GM13976 (cell line): ENCODE measurements around the gene KCNQ1.

ENCODE experiments used
- DNase-seq: peaks from one replicate; pipeline ENCODE4 v3.0.0; 2012; ENCODE audit warnings: low spot score
- CTCF ChIP-seq: IDR thresholded peaks from 2 replicates; pipeline ENCODE4 v1.5.1; 2012; ENCODE audit warnings: borderline replicate concordance, mild to moderate bottlenecking; ENCODE audit not compliant: insufficient read depth; ENCODE audit errors: extremely low read depth, missing control alignments, control extremely low read depth
- in situ Hi-C: fragments of 300-500 bp; cut with MboI; formaldehyde crosslinking; loops from one replicate; pipeline ENCODE4 v1.12.0; 2022; ENCODE audit warnings: low sequenced_read_pairs, mixed read lengths, inconsistent platforms; ENCODE audit not compliant: unreplicated experiment

KCNQ1 gene

GRCh38 chr11:2559527-2560311, 114.9 kb downstream of the KCNQ1 start:
- no peak for DNase-seq
- in situ Hi-C loops = loop anchor here (25.0 kb wide), 1 partner anchor 203 kb away; no protein-coding TSS in a partner anchor
- TF ChIP-seq CTCF = no peak

DNA sequence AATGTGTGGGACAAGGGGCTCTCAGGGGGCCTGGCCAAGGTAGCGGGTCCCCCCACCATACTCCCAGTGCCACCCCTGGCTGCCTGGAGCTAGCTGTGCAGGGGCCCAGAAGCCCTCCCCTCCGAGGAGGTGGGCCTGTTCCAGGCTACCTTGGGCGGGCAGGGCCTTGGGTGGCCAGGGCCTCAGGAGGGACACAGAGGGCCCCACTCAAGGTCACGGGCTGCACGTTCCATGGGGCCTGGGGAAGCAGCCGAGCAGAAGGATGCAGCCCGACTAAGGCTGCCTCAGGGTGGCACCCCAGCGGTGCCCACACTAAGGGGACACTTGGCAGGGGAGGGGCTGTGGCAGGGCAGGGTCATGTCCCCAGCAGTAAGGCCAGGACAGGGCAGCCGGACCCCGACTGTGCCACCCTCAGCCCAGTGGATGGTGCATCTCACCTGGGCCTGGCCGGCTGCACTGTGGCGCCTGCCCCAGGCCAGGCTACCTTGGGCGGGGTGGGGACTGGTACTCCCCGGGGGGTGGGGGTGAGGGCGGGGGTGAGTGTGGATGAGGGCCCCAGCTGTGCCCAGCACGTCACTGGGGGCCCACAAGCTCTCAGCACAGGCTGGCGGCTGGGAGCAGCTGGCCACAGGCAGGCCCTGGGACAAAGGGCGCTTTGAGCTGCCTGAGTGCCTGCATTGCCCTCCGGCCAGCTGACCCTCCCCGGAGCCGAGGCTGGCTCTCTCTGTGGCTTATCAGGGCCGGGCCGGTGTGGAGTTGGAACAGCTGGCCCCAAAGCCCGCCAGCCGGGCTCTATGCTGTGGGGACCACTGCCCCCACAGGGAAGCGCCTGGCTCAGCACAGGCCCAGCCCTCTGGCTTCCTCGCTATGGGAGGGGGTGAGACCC, 117.1 kb downstream of the KCNQ1 start:
- no peak for TF ChIP-seq CTCF
- DNase-seq = no peak
- in situ Hi-C loops = loop anchor here (25.0 kb wide), 1 partner anchor 200 kb away; no protein-coding TSS in a partner anchor

- in situ Hi-C loops = loop anchor here (25.0 kb wide), 1 partner anchor 199 kb away; no protein-coding TSS in a partner anchor
- no peak for DNase-seq
- TF ChIP-seq CTCF = no peak
Measured at GRCh38 chr11:2562890-2563212, 118.0 kb downstream of the KCNQ1 start.

GRCh38 chr11:2563213-2564007, 118.6 kb downstream of the KCNQ1 start:
- DNase-seq = no peak

DNA sequence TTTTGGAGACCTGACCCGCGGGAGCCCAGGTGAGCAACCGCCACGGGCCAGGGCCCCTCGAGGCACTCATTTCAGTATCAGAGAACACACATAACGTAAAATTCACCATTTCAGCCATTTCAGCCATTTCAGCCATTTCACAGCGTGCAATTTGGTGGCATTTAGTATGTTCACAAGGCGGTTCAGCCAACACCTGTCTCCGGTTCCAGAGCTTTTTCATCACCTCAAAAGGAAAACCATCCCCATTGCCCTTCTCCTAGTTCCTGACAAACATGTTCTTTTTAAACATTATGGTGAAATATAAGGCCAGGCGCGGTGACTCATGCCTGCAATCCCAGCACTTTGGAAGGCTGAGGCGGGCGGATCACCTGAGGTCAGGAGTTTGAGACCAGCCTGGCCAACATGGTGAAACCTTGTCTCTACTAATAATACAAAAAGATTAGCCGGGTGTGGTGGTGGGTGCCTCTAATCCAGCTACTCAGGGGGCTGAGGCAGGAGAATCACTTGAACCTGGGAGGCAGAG, 119.3 kb downstream of the KCNQ1 start:
- no peak for TF ChIP-seq CTCF
- in situ Hi-C loops = loop anchor here (25.0 kb wide), 1 partner anchor 198 kb away; no protein-coding TSS in a partner anchor
- DNase-seq = no peak

More at GRCh38 chr11:2563213-2564007, 118.6 kb downstream of the KCNQ1 start:
- in situ Hi-C loops = loop anchor here (25.0 kb wide), 1 partner anchor 199 kb away; no protein-coding TSS in a partner anchor
- no peak for TF ChIP-seq CTCF
